Measurements from ENCODE around the gene TPSD1.
"Not testable (repeated sequence)": the region's sequence is repeated elsewhere in the genome, so short reads cannot be mapped to it uniquely, and the experiment has no call there.

TPSD1 gene

DNA sequence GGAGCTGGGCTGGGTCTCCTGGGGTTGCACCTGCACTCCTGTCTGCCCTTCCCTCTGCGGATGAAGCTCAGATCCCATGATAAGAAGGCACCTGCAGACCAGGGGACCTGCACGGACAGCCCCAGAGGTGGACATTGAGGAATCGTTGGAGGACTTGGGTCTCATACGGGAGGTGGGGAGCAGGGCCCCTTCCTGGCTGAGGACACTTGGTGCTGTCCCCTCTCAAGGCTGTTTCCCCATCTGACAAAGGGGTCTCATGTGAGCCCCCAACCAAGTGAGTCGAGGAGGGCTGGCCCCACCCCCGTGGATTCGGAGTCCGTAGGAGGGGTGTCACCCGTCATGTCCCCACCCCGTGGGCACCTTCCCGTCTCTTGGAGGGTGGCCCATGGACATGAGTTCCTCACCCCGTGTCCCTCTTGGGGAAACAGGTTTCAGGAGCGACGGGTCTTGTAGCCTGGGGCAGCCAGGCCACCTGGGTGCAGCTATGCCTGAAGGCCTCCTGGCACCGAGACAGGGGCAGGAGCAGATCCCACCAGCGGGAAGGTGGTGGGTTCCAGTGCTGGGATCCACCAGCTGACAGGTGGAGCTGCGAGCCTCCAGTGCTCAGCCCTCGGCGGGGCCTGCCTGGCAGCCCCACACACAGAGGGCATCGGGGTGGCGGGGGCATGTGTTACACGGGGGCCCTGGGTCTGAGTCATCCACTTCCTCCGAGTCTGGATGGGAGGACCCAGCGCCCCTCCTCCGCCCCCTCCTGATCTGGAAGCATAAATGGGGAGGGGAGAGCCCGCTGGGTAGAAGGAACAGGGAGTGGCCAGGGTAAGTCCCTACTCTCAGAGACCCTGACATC is at the start of gene TPSD1:
Gene TPSD1, plus strand, starts transcription at position 794 of the 847 bp plus-strand sequence. CDS start 212 bp downstream, outside the sequence.
- DNase-seq (ENCODE audit: low spot score): not testable (repeated sequence)

DNA sequence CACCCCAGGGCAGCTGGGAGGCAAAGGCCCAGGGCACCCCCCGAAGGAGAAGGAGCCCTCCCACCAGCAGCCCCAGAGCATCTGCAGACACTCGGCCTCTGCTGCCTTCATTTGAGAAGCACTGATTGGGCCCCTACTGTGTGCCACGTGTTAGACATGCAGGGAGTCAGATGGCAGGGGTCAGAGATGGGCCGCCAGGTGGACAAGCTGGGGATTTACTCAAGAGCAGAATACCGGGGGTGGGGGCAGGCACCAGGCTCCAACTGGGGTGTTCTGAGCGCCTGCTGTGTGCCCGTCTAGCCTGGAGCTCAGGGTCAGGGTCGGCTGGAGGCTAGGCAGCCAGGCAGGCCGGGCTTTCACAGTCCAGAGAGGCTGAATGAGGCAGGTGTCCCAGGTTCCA is 49.5 kb upstream of the TPSD1 start:
- no peak for DNase-seq (ENCODE audit: low spot score)

- no peak for DNase-seq (ENCODE audit: low spot score)
Measured at GRCh38 chr16:1206786-1207185, 49.1 kb upstream of the TPSD1 start.

DNA sequence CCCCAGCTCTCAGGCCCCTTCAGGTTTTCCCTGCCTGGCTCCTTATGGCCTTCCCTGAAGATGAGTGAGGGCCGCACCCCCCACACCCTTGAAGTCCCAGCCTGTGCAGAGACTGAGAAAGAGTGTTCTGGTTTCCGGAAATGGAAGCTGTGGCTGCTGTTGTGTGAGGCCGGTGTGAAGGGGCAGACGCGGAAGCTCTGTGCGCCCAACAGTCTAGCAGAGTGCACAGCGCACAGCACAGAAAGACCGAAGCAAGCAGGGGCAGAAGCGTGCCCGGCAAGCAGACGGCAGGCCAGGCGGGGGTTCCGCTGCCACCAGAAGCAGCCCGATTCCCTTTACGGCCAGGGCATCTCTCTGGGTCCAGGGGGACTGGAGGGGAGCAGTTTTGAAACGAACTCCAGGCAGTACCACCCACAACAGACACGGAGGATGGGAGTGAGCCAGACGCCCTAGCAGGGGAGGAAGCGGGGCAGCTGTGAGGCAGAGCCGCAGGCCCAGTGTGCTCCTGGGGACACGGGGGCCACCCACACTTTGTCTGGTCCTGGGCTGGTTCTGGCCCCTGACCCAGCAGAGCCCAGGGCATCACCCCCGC is 47.5 kb upstream of the TPSD1 start:
- DNase-seq (ENCODE audit: low spot score): no peak

GRCh38 chr16:1209081-1209480 is 46.8 kb upstream of the TPSD1 start:
- DNase-seq (ENCODE audit: low spot score): no peak

DNA sequence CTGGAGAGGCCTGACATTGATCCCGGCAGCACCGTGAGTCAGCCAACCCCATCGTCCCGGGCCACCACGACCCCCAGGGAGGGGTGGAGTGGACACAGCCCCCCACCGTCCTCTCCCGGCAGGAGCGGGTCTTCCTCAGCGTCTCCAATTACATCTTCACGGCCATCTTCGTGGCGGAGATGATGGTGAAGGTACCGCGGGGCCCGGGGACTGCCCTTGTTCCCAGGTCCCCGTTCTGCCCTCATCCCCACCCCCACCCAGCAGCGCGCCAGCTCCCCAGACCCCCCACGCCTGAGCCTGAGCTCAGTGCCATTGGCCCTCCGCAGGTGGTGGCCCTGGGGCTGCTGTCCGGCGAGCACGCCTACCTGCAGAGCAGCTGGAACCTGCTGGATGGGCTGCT is 45.4 kb upstream of the TPSD1 start:
- DNase-seq (ENCODE audit: low spot score): no peak

DNA sequence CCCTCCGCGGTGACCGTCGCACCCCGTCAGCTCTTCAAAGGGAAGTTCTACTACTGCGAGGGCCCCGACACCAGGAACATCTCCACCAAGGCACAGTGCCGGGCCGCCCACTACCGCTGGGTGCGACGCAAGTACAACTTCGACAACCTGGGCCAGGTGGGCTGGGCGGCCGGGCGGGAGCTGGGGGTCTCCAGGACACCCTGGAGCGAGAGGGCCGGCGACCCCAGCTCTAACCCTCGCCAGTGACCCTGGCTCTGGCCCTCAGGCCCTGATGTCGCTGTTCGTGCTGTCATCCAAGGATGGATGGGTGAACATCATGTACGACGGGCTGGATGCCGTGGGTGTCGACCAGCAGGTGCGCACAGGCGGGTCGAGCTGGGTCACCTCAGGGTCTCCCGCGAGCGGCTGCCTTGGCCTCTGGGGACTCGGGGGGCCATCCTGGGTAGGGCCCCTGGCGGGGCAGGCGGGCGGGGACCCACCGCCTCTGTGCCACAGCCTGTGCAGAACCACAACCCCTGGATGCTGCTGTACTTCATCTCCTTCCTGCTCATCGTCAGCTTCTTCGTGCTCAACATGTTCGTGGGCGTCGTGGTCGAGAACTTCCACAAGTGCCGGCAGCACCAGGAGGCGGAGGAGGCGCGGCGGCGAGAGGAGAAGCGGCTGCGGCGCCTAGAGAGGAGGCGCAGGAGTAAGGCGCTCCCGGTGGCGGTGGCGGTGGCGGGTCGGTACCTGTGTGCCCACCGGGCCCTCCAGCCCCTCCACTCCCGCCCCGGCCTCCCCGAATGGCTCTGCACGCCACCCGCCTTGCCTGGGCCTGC is 44.2 kb upstream of the TPSD1 start:
- no peak for DNase-seq (ENCODE audit: low spot score)

DNA sequence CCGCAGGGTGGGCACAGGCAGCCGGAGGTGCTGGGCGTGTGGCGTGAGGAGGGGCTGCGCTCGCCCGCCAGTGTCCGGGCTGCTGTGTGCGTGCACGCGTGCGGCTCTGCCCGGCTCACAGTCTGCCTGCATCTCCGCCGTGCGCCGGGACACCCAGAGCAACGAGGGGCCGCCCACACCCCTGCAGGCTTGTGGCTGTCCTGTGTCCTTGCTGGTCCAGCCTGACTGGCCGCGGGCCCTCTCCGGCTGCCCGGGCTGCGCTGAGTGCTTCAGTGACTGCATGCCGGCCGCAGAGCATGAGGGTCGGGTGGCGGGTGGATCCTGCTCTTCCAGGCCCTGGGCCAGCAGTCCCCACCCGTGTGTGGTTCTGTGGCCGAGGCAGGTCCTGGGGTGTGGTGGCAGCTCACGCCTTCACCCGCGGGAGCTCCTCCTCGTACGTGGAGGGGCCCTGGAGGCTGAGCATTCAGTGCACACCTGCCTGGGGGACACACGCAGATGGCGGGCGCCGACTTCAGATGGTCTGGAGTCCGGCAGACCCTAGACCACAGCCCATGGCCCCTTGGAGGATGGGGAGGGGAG is 43.2 kb upstream of the TPSD1 start:
- DNase-seq (ENCODE audit: low spot score): no peak

- DNase-seq (ENCODE audit: low spot score): no peak
Measured at GRCh38 chr16:1213231-1213630, 42.6 kb upstream of the TPSD1 start.

DNA sequence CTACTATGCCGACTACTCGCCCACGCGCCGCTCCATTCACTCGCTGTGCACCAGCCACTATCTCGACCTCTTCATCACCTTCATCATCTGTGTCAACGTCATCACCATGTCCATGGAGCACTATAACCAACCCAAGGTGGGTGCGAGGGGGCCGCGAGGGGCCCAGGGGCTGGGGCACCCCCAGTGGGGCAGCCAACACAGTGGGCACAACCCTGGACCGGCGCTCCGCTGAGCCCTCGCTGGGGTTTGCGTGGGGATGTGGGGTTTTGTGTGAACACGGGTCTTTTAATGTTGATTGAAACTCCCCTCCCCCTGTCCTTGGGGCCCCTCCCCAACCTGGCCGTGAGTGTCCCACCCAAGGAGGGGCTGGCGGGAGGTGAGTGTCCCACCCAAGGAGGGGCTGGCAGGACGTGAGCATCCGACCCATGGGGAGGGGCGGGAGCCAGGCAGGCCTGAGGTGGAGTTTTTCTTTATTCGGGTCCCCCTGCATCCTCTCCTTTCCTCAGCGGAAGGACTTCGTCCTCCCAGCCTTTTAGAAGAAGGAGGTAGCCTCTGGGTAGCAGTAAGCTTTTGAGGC is 42.0 kb upstream of the TPSD1 start:
- no peak for DNase-seq (ENCODE audit: low spot score)

GRCh38 chr16:1214719-1215118 is 41.1 kb upstream of the TPSD1 start:
- DNase-seq (ENCODE audit: low spot score): no peak

- DNase-seq (ENCODE audit: low spot score): no peak
Measured at GRCh38 chr16:1215574-1216295, 40.1 kb upstream of the TPSD1 start.

DNA sequence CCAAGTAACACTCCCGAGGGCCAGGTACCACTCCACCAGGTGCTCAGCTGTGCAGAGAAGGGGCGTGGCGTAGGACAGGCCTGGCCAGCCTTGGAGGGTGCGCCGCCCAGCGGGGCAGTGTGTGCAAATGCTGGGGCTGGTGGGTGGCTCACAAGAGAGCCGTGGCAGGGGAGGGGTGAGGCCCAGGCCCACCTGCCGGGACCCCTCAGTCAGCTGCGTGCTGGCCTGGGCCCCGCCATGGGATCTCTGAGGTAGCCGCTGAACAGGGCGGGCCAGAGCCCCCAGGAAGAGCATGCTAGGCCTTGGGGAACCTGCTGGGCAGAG is 39.6 kb upstream of the TPSD1 start:
- no peak for DNase-seq (ENCODE audit: low spot score)

- no peak for DNase-seq (ENCODE audit: low spot score)
Measured at GRCh38 chr16:1216681-1217400, 39.0 kb upstream of the TPSD1 start.

DNA sequence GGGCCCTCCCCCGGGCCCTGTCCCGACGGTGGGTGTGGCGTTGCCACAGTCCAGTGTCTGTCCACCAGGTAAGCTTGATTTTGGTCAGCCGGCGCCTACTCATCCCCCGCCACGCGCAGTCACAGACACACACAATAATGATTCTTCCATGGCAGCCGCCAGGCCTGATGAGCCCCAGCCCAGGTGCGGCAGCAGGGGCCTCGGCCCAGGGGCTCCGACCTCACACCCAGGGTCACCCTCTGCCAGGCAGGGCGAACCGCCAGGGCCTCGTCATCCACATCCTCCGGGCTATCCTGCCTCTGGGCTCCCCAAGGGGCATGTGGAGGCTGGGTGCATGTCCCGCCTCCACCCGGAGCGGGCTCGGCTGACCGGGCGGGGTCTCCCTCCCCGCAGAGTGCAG is 38.3 kb upstream of the TPSD1 start:
- DNase-seq (ENCODE audit: low spot score): no peak

DNA sequence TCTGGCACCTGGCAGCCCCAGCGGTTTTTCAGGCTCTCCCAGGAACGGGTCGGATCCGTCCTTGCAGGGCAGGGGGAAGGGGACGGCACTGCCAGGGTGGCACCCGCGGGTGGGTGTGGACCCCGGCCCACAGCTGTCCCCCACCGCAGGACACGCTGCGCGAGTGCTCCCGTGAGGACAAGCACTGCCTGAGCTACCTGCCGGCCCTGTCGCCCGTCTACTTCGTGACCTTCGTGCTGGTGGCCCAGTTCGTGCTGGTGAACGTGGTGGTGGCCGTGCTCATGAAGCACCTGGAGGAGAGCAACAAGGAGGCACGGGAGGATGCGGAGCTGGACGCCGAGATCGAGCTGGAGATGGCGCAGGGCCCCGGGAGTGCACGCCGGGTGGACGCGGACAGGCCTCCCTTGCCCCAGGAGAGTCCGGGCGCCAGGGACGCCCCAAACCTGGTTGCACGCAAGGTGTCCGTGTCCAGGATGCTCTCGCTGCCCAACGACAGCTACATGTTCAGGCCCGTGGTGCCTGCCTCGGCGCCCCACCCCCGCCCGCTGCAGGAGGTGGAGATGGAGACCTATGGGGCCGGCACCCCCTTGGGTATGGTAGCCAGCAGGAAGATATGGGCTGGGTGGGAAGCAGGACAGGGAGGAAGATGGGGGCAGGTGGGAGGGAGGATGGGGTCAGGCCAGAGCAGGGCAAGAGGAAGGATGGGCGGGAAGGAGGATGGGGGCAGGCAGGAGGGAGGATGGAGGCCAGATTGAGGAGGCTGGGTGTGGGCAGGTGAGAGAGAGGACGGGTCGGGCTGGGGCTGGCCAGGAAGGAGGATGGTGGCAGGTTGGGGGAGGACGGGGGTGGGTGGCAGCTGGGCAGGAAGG is 37.6 kb upstream of the TPSD1 start:
- no peak for DNase-seq (ENCODE audit: low spot score)

DNA sequence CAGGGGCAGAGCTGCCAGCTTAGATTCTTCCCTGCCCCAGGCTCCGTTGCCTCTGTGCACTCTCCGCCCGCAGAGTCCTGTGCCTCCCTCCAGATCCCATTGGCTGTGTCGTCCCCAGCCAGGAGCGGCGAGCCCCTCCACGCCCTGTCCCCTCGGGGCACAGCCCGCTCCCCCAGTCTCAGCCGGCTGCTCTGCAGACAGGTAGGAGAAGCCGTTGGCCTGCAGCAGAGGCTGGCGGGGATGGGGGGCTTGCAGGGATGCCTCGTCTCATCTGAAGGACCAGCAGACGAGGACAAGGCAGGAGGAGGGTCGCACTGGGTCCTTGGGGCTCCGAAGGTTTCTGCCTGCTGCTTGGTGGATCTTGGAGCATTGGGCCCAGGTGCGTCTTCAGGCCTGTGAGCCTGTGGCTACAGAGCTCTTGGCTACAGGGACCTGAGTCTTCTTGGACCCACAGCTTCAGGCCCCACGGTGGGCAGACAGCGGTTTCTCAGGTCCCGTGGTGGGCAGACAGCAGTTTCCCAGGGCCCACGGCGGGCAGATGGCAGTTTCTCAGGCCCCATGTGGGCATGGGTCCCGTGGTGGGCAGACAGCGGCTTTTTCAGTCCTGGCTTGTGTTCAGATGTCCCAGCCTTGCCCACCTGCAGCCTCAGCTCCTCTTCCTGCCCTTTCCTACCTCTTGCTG is 36.8 kb upstream of the TPSD1 start:
- DNase-seq (ENCODE audit: low spot score): no peak

GRCh38 chr16:1220098-1220728 is 35.7 kb upstream of the TPSD1 start:
- no peak for DNase-seq (ENCODE audit: low spot score)
